IPS-NIHi11 (cell line): ENCODE measurements around the gene EPO.

ENCODE experiments used
- DNase-seq: peaks from one replicate; pipeline ENCODE4 v3.0.0; 2012; ENCODE audit warnings: mixed read lengths, low spot score

Gene EPO

GRCh38 chr7:100720279-100720670, at the start of gene EPO:
Gene EPO (plus strand): TSS chr7:100720468. CDS start chr7:100720981, 513 bp downstream.
- DNase-seq = peak; percentile 34

DNA sequence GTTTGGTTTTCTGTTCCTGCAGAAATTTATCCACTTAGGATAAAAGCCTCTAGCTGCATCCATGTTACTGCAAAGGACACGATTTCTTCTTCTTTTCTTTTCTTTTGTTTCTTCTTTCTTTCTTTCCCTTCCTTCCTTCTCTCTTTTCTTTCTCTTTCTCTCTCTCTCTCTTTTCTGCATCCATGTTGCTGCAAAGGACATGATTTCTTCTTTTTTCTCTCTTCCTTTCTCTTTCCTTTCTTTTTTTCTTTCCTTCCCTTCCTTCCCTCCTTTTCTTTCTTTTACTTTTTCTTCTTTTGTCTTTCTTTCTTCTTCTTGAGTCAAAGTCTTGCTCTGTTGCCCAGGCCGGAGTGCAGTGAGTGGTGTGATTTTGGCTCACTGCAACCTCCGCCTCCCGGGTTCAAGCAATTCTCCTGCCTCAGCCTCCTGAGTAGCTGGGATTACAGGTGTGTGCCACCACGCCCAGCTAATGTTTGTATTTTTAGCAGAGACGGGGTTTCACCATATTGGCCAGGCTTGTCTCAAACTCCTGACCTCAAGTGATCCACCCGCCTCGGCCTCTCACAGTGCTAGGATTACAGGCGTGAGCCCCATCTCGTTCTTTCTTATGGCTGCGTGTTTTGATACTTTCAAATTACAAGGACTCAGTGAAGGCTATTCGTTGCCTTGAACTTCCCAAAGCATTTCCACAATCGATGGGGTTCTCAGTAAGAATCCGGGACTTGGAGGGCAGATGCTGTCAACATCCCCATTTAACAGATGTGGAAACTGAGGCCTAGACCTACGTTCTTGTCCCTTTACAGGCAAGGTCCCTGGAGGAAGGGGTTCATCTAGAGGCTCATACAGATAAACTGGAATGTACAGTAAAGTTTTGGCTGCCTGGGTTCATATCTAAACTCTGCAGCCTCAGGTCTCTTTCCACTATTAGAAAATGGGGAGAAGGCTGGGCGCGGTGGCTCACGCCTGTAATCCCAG, 48.6 kb upstream of the EPO start:
- no peak for DNase-seq

GRCh38 chr7:100673302-100673941, 46.8 kb upstream of the EPO start, which contains the start of gene GNB2:
Gene GNB2 (plus strand): TSS chr7:100673740. CDS start chr7:100676266, 2,526 bp downstream.
- DNase-seq = peak; percentile 96

- DNase-seq = no peak
Measured at GRCh38 chr7:100673942-100674410, 46.3 kb upstream of the EPO start.

GRCh38 chr7:100674411-100675104, 45.7 kb upstream of the EPO start:
- DNase-seq = peak; percentile 25

- DNase-seq = no peak
Measured at GRCh38 chr7:100675105-100675451, 45.2 kb upstream of the EPO start.

GRCh38 chr7:100675581-100676350, 44.5 kb upstream of the EPO start:
- peak; percentile 86 for DNase-seq

- no peak for DNase-seq
Measured at GRCh38 chr7:100676501-100677306, 43.6 kb upstream of the EPO start.

- no peak for DNase-seq
Measured at GRCh38 chr7:100677308-100678267, 42.7 kb upstream of the EPO start.

DNA sequence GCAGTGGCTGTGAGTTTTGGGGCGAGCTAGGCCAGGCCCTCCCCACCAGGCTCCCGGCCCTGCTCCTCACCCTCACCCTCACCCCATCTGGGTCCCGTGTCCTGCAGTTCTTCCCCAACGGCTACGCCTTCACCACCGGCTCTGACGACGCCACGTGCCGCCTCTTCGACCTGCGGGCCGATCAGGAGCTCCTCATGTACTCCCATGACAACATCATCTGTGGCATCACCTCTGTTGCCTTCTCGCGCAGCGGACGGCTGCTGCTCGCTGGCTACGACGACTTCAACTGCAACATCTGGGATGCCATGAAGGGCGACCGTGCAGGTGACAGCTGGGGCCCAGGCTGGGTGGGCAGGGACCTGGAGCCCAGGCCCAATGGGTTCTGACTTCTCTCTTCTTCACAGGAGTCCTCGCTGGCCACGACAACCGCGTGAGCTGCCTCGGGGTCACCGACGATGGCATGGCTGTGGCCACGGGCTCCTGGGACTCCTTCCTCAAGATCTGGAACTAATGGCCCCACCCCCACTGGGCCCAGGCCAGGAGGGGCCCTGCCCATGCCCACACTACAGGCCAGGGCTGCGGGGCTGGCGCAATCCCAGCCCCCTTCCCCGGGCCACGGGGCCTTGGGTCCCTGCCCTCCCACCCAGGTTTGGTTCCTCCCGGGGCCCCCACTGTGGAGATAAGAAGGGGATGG, 41.8 kb upstream of the EPO start:
- DNase-seq = peak; percentile 40

GRCh38 chr7:100679129-100679926, 40.9 kb upstream of the EPO start:
- peak; percentile 26 for DNase-seq

DNA sequence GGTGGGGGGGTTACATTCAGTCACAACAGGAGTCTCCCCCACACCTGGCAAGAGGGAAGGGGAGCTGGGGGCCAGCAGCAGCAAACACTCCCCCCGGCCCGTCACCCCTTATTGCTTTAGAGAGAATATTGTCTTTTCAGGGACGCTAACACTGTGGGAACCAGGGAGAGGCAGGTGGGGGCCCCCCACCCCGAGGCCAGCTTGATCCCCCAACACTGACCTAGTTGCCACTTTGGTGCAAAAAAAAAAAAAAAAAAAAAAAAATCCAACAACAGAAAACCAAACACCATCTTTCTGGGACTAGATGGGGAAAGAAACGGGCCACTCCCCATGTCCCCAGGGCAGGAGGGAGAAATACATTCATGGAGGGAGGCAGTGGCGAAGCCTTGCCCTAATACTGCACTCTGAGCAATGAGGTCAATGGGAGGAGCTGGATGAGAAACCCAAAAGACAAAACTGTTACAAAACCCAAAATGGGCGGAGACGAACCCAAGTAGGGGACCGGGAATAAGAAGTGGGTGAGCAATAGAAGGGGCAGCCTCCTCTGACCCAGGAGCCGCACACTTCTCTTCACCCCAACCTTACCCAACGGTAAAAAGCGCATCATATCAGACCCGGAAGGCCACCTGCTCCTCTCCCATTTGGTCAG, 40.2 kb upstream of the EPO start:
- DNase-seq = peak; percentile 8

- peak; percentile 13 for DNase-seq
Measured at GRCh38 chr7:100680576-100681271, 39.5 kb upstream of the EPO start.

DNA sequence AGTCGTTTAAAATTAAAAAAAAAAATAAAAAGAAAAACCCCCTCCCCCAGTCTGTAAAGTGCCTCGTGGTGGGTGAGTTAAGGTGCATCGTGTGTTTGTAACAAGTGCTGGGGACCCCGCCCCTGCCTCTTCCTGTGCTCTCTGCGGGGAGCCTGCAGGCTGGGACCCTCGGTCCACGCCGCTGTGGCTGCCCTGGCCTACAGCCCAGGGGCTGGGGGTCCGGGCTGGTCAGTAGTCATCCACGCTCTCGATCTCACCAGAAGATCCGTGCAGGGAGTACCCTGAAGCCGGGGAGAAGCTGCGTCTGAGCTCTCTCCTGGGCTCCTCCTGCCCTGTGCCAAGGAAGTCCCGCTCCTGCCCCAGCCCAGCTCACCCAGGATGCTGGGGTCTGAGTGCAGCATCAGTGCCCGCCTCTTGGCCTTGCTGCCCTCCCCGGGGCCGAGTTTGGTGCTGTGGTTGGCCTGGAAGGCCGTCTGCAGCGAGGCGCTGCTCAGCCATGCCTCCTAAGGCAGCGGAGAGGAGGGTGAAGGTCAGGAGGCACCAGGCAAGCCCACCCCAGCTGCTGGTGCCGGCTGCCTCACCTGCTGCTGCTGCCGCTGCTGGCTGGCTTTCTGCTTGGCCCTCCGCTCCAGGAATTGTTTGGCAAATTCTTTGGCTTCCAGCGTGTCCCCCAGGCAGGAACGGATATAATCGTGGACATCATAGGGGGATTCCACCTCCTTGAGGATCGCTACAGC, 38.6 kb upstream of the EPO start:
- DNase-seq = peak; percentile 19

- peak; percentile 31 for DNase-seq
Measured at GRCh38 chr7:100682228-100682741, 38.0 kb upstream of the EPO start.
